Measurements from ENCODE around the gene SLC45A1. TPM values are rescaled to one million over a fixed set of nuclear protein-coding genes. Genes with fewer than 3 reads are reported as not detected.

Gene SLC45A1
- polyA plus RNA-seq, 1 donor (not counting 4 experiments of a cell fraction or from before 2014, with no cell fraction given) = 0.14 TPM

GRCh38 chr1:8356256-8357209 lies 38.6 kb downstream of the SLC45A1 start:
- H3K4me1 ChIP-seq (ENCODE audit: control insufficient read depth, extremely low read depth, insufficient read depth, low read length) = peaks cover 10% of the 10 kb centered on the region
- H3K9ac ChIP-seq (ENCODE audit: control insufficient read depth, extremely low read depth, insufficient read depth, low read length) = no peak overlapping the region
- DNase-seq (ENCODE audit: low read depth, low spot score) = no peak
- H3K27ac ChIP-seq (ENCODE audit: control insufficient read depth, insufficient read depth, low read length) = no peak overlapping the region
- no peaks in the 10 kb centered on the region for H3K9me1 ChIP-seq (ENCODE audit: control insufficient read depth, extremely low read depth, insufficient read depth, low read length)
- H3K9me3 ChIP-seq (ENCODE audit: control insufficient read depth, low read depth, low read length) = no peaks in the 10 kb centered on the region
- TF ChIP-seq EZH2 (IDR thresholded peaks at IDR 0.05; ENCODE audit: low read length) (no peak), CTCF (optimal IDR thresholded peaks at IDR 0.05 in 1 of 3, IDR thresholded peaks at IDR 0.05 in 1 of 3, conservative IDR thresholded peaks at IDR 0.05 in 1 of 3; ENCODE audit: extremely low read depth in 1 of 3, insufficient read depth in 2 of 3, low read length in 3 of 3) (no peak)
- H3K4me3 ChIP-seq (ENCODE audit: control insufficient read depth in 2 of 3, extremely low read depth in 1 of 3, insufficient read depth in 2 of 3, low read depth in 1 of 3, low read length in 3 of 3) = no peak overlapping the region
- no peaks in the 10 kb centered on the region for H4K20me1 ChIP-seq (ENCODE audit: control insufficient read depth, extremely low read depth, insufficient read depth, low read length)
- no peak for FAIRE-seq
- no peaks in the 10 kb centered on the region for H3K27me3 ChIP-seq (ENCODE audit: control insufficient read depth, extremely low read depth, insufficient read depth, low read length)
- no peak overlapping the region for H2AFZ ChIP-seq (ENCODE audit: control insufficient read depth, low read length)
- dilution Hi-C loops (cut with MboI; ENCODE audit: extremely low pct_ligation_motif_present, low sequenced_read_pairs) = no loop called here
- peaks cover 26 to 41% of the 10 kb centered on the region in 2 experiments for H3K36me3 ChIP-seq (ENCODE audit: control insufficient read depth in 2 of 2, extremely low read depth in 1 of 2, insufficient read depth in 2 of 2, low read length in 2 of 2)
- H3K79me2 ChIP-seq (ENCODE audit: control insufficient read depth, insufficient read depth, low read length) = no peaks in the 10 kb centered on the region
- H3K4me2 ChIP-seq (ENCODE audit: control insufficient read depth, extremely low read depth, insufficient read depth, low read depth, low read length) = no peak overlapping the region

GRCh38 chr1:8357329-8358101 lies 39.6 kb downstream of the SLC45A1 start:
- H3K9me3 ChIP-seq (ENCODE audit: control insufficient read depth, low read depth, low read length) = no peaks in the 10 kb centered on the region
- no peak overlapping the region for H3K4me2 ChIP-seq (ENCODE audit: control insufficient read depth, extremely low read depth, insufficient read depth, low read depth, low read length)
- H3K9me1 ChIP-seq (ENCODE audit: control insufficient read depth, extremely low read depth, insufficient read depth, low read length) = no peaks in the 10 kb centered on the region
- no peak overlapping the region for H3K9ac ChIP-seq (ENCODE audit: control insufficient read depth, extremely low read depth, insufficient read depth, low read length)
- no peak overlapping the region for H3K4me3 ChIP-seq (ENCODE audit: control insufficient read depth in 2 of 3, extremely low read depth in 1 of 3, insufficient read depth in 2 of 3, low read depth in 1 of 3, low read length in 3 of 3)
- TF ChIP-seq EZH2 (IDR thresholded peaks at IDR 0.05; ENCODE audit: low read length) (no peak), CTCF (optimal IDR thresholded peaks at IDR 0.05 in 1 of 3, IDR thresholded peaks at IDR 0.05 in 1 of 3, conservative IDR thresholded peaks at IDR 0.05 in 1 of 3; ENCODE audit: extremely low read depth in 1 of 3, insufficient read depth in 2 of 3, low read length in 3 of 3) (no peak)
- H3K4me1 ChIP-seq (ENCODE audit: control insufficient read depth, extremely low read depth, insufficient read depth, low read length) = peaks cover under 1% of the 10 kb centered on the region
- no peaks in the 10 kb centered on the region for H4K20me1 ChIP-seq (ENCODE audit: control insufficient read depth, extremely low read depth, insufficient read depth, low read length)
- H3K36me3 ChIP-seq (ENCODE audit: control insufficient read depth in 2 of 2, extremely low read depth in 1 of 2, insufficient read depth in 2 of 2, low read length in 2 of 2) = peaks cover 29 to 45% of the 10 kb centered on the region in 2 experiments
- H2AFZ ChIP-seq (ENCODE audit: control insufficient read depth, low read length) = no peak overlapping the region
- dilution Hi-C loops (cut with MboI; ENCODE audit: extremely low pct_ligation_motif_present, low sequenced_read_pairs) = no loop called here
- FAIRE-seq (no peak), DNase-seq (ENCODE audit: low read depth, low spot score) (no peak)
- H3K27ac ChIP-seq (ENCODE audit: control insufficient read depth, insufficient read depth, low read length) = no peak overlapping the region
- H3K27me3 ChIP-seq (ENCODE audit: control insufficient read depth, extremely low read depth, insufficient read depth, low read length) = no peaks in the 10 kb centered on the region
- no peaks in the 10 kb centered on the region for H3K79me2 ChIP-seq (ENCODE audit: control insufficient read depth, insufficient read depth, low read length)
